RWPE2 (cell line): ENCODE measurements around the gene PDK4.
"Not testable (repeated sequence)": the region's sequence is repeated elsewhere in the genome, so short reads cannot be mapped to it uniquely, and the experiment has no call there.

Source experiments
- ATAC-seq: fragments of 200-7000 bp; cut with Tn5 transposase; 3 replicates; pipeline ENCODE4 v1.9.1; 2021; ENCODE audit warnings: low read depth
- DNase-seq: peaks from one replicate; pipeline ENCODE4 v3.0.0-alpha.2; 2020; ENCODE audit warnings: low spot score
- H3K27ac ChIP-seq: fragments of 450-650 bp; 2 replicates; pipeline ENCODE4 v1.5.1; 2017; ENCODE audit warnings: mild to moderate bottlenecking; ENCODE audit not compliant: poor library complexity, severe bottlenecking
- H3K27me3 ChIP-seq: fragments of 250-450 bp; sonication (Bioruptor Pico); 2 replicates; pipeline ENCODE4 v1.5.1; 2021; ENCODE audit warnings: mild to moderate bottlenecking, moderate library complexity; ENCODE audit not compliant: insufficient read depth, poor library complexity, severe bottlenecking
- H3K36me3 ChIP-seq: fragments of 250-450 bp; sonication (Bioruptor Pico); 2 replicates; pipeline ENCODE4 v1.5.1; 2020; ENCODE audit warnings: low read depth, mild to moderate bottlenecking, moderate library complexity
- H3K4me1 ChIP-seq: fragments of 250-450 bp; sonication (Bioruptor Pico); 2 replicates; pipeline ENCODE4 v1.5.1; 2021; ENCODE audit warnings: mild to moderate bottlenecking, moderate library complexity; ENCODE audit not compliant: insufficient read depth, poor library complexity, severe bottlenecking
- H3K4me3 ChIP-seq: fragments of 250-450 bp; sonication (Bioruptor Pico); 2 replicates; pipeline ENCODE4 v1.5.1; 2021; ENCODE audit warnings: mild to moderate bottlenecking, moderate library complexity; ENCODE audit not compliant: severe bottlenecking
- H3K9me3 ChIP-seq: fragments of 250-450 bp; sonication (Bioruptor Pico); 2 replicates; pipeline ENCODE4 v1.5.1; 2021; ENCODE audit warnings: mild to moderate bottlenecking, moderate library complexity; ENCODE audit not compliant: severe bottlenecking
- CTCF ChIP-seq: fragments of 450-650 bp; IDR thresholded peaks from one replicate; pipeline ENCODE4 v1.5.1; 2017; ENCODE audit warnings: mild to moderate bottlenecking, moderate library complexity; ENCODE audit not compliant: poor library complexity, severe bottlenecking

The PDK4 gene

GRCh38 chr7:95558864-95559263 lies 37.5 kb downstream of the PDK4 start:
- no peaks in the 10 kb centered on the region for H3K4me1 ChIP-seq
- peaks cover 12% of the 10 kb centered on the region for H3K27me3 ChIP-seq
- H3K4me3 ChIP-seq: no peak overlapping the region
- H3K36me3 ChIP-seq: no peaks in the 10 kb centered on the region
- ATAC-seq (no peak), DNase-seq (no peak)
- no peak for TF ChIP-seq CTCF
- H3K9me3 ChIP-seq: no peaks in the 10 kb centered on the region
- H3K27ac ChIP-seq: no peak overlapping the region

DNA sequence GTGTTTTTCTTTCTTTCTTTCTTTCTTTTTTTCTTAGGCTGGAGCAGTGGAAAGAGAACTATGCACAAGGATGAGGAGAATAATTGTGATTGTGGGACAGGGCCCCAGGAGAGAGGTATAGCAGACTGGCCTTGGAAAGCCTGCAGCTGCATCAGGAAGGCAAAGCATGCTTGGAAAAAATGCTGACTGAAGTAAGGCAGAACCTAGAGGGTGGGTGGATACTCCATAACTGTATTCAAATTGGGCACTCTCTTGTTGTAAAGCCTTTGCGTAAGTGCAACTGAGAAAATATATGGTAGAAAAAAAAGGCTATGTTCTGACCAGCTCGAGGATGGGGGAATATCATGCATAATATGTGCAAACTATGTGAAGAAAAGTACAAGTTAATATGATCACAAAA lies 39.5 kb downstream of the PDK4 start:
- Histone ChIP-seq H3K36me3 (no peaks in the 10 kb centered on the region), H3K9me3 (no peaks in the 10 kb centered on the region), H3K4me3 (no peak overlapping the region), H3K27ac (no peak overlapping the region), H3K27me3 (peaks cover 12% of the 10 kb centered on the region), H3K4me1 (no peaks in the 10 kb centered on the region)
- no peak for TF ChIP-seq CTCF
- ATAC-seq (no peak), DNase-seq (no peak)

GRCh38 chr7:95553939-95554338 lies 42.4 kb downstream of the PDK4 start:
- H3K4me3 ChIP-seq: no peak overlapping the region
- TF ChIP-seq CTCF: no peak
- H3K27ac ChIP-seq: no peak overlapping the region
- DNase-seq (no peak), ATAC-seq (no peak)
- no peaks in the 10 kb centered on the region for H3K36me3 ChIP-seq
- H3K4me1 ChIP-seq: peaks cover 12% of the 10 kb centered on the region
- no peaks in the 10 kb centered on the region for H3K9me3 ChIP-seq
- H3K27me3 ChIP-seq: no peaks in the 10 kb centered on the region

GRCh38 chr7:95552010-95552926 lies 44.0 kb downstream of the PDK4 start:
- peaks cover 12% of the 10 kb centered on the region for H3K4me1 ChIP-seq
- not testable (repeated sequence) for H3K4me3 ChIP-seq, H3K27ac ChIP-seq, H3K27me3 ChIP-seq, H3K36me3 ChIP-seq, ATAC-seq, H3K9me3 ChIP-seq, DNase-seq

DNA sequence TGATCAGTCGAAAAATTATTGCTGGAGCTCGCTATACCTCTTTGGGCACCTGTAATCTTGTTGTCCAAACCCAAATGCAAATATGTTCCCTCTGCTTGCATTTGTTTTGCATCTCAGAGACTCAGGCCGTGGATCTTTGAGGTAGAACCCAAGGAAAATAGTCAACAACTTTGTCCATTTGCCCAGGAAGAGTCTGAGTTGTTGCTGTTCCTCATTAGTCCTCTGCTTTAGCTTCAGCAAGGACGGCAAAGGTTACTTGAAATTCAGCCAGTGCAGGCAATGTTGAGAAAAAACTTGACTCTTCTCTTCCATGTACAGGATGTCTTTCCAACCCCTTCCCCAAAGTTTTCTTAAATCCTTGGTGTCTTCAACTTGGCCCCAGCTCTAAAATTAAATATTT lies 45.8 kb downstream of the PDK4 start:
- no peaks in the 10 kb centered on the region for H3K36me3 ChIP-seq
- no peaks in the 10 kb centered on the region for H3K27me3 ChIP-seq
- no peak for TF ChIP-seq CTCF
- peaks cover 14% of the 10 kb centered on the region for H3K4me1 ChIP-seq
- DNase-seq: no peak
- no peak overlapping the region for H3K4me3 ChIP-seq
- H3K27ac ChIP-seq: peak overlapping the region; percentile 35
- H3K9me3 ChIP-seq: no peaks in the 10 kb centered on the region
- no peak for ATAC-seq
